ENCODE data around the gene GK.
"Not testable (repeated sequence)": the region's sequence is repeated elsewhere in the genome, so short reads cannot be mapped to it uniquely, and the experiment has no call there.

The GK gene

GRCh38 chrX:30654386-30654785, 1.2 kb downstream of the GK start:
- DNase-seq (ENCODE audit: low spot score): not testable (repeated sequence)

GRCh38 chrX:30654989-30655607, 1.9 kb downstream of the GK start:
- no peak for DNase-seq (ENCODE audit: low spot score)

DNA sequence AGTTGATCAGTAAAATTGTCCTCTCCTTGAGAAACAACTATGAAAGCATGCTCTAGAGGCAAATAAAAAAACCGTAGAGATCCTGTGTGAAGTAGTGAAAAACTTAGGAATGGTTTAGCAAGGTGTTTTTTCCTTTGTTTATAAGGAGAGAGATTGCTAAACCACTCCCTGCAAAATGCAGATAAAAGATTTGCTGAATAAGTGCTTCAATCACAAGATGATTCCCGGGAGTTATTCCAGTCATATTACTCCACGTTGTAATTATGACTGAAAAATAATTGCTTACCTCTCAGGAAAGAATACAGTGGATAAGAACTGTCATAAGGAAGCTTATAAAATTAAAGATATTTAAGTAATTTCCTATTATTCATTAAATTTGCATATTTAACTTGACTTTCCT, 2.8 kb downstream of the GK start:
- no peak for DNase-seq (ENCODE audit: low spot score)

DNA sequence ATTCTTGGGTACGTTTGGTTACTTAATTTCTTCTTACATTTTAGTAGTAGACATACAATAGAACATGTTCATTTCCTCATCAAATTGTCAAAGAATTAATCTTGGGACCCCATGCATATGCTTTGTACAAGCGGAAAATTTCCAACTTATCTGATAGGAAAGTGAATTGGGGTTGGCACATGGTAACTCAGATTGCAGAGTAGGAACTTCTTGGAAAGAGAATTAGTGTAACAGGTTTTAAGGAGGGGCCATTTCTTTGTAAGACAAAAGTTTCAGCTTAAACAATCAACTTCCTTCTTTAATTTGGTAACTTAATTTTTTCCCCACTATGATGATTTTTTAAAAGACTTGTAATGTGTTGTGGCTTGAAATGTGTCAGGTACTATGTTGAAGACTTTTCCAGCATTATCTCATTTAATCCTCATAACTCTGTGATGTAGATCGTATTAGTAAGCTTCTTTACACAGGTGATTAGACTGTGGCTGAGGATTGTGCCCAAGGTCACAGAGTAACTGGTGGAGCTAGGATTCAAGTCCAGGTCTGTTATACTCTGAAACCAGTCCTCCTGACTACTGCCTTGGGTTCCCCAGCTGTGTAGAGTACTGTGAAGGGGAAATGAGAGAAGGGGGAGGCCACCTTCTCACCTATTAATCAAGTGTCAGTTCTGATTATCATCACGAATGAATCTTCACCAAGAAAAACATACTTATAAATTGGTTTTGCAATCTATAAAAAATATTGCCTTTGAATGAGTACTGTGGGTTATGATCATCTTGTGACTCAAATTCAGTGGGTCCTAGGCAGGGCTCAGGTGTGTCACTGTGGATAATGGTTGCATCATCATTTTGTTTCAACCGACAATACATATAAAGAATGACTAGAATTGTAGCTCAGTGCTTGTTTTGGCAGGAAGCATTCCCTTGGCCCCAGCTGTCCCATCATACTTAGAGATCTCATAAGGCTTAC, 4.3 kb downstream of the GK start:
- DNase-seq (ENCODE audit: low spot score): no peak

DNA sequence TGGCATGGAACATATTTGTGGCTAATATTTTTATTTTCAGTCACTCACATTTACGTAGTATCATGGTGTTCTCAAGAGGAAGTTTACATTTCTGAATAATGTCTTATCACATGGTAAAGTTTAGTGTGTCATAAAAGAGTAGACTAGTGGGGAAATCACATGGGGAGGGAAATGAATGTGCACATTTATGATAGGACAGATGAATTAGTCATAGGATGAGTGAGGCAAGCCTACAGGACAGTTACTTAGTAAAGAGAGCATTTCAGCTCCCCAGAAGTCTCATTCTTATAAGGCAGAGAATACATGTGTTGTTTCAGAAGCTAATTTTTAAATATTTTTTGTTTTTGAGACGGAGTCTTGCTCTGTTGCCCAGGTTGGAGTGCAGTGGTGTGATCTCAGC, 6.2 kb downstream of the GK start:
- no peak for DNase-seq (ENCODE audit: low spot score)

GRCh38 chrX:30661228-30661627, 8.0 kb downstream of the GK start:
- DNase-seq (ENCODE audit: low spot score): no peak

GRCh38 chrX:30663322-30663721, 10.1 kb downstream of the GK start:
- DNase-seq (ENCODE audit: low spot score): no peak

DNA sequence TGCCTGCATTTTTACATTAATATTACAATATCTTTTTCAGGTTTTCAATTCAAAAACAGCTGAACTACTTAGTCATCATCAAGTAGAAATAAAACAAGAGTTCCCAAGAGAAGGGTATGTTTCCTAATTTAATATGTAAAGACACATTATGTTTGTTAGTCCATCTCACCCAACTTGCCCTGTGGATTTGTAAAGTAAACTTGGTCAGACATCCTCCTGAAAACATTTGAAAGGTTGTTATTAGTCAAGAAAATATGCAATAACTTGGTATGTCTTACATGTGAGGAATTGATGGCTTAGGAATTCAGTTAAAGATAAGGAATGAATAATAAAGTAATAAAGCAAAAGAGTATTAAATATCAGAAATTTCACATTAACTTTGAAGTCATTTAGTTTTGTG, 12.2 kb downstream of the GK start:
- DNase-seq (ENCODE audit: low spot score): no peak

GRCh38 chrX:30666094-30666493, 12.9 kb downstream of the GK start:
- DNase-seq (ENCODE audit: low spot score): no peak

DNA sequence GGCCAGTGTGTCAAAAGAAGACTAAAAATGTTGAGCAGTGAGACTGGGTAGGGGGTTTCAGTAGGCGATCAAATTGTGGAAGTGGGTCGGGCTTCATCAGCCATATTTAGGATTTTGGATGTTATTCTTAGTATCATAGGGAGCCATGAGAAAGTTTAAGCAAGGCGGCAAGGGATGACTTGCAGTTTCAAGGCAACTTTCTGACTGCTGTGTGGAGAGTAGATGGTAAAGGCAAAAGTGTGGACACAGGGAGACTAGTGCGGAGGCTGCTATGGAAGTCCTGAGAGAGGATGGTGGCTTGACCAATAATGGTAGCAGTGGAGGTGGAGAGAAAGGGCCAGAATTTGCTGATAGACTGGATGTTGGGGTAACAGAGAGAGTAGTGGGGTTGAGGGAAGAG, 15.4 kb downstream of the GK start:
- DNase-seq (ENCODE audit: low spot score): no peak

GRCh38 chrX:30671189-30671588, 18.0 kb downstream of the GK start:
- DNase-seq (ENCODE audit: low spot score): not testable (repeated sequence)

- no peak for DNase-seq (ENCODE audit: low spot score)
Measured at GRCh38 chrX:30673127-30673796, 20.0 kb downstream of the GK start.

GRCh38 chrX:30673884-30674598, 20.8 kb downstream of the GK start:
- DNase-seq (ENCODE audit: low spot score): no peak

DNA sequence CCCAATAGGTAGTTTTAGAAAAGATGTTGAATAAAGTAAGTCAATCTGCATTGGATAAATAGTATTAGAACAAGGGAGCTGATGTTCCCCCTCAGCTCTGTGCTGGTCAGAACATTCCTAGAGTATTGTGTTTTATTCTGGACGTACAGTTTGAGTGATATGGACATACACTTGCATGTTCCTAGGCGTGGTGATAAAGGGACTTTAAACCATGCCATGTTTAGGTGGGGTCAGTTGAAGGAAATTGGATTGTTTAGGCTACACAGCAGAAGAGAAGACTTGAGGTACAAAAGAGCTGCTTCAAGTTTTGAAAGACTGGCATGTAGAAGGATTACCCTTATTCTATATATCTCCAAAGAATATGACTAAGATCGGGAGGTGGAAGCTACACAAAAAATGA, 21.6 kb downstream of the GK start:
- no peak for DNase-seq (ENCODE audit: low spot score)

DNA sequence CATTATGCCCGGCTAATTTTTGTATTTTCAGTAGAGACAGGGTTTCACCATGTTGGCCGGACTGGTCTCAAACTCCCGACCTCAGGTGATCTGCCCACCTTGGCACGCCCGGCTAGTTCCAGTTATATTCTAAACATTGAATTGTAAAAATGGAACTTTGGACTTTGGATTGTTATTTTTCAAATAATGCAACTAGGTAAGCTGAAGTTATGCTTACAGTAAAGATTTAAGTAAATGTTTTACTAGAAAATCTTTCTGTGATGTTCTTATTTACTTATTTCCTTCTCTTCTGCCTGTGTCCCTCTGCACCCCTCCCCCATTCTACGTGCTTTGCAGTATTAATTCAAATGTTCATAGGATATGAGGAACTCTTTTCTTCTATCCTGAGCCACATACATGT, 26.1 kb downstream of the GK start:
- DNase-seq (ENCODE audit: low spot score): no peak

GRCh38 chrX:30680618-30681017, 27.4 kb downstream of the GK start:
- no peak for DNase-seq (ENCODE audit: low spot score)

- DNase-seq (ENCODE audit: low spot score): no peak
Measured at GRCh38 chrX:30688641-30689040, 35.4 kb downstream of the GK start.

DNA sequence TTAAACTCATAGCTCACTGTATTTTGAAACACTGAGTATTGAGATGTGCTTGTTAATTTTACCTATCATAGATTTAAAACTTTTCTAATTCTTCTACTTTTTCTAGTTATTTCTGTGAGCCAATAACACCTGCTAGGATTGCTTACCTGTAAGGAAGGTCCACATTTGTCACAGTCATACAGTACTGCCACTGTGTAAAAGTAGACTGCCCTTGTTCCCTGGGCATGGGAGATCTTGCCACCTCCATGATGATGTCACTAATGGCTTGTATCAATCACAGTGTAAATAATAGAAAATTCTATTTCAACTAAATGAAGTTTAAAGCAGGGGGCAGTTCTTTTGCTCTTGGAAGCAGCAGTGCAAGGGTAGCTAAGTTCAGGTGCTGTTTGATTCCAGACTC, 35.9 kb downstream of the GK start:
- DNase-seq (ENCODE audit: low spot score): no peak

DNA sequence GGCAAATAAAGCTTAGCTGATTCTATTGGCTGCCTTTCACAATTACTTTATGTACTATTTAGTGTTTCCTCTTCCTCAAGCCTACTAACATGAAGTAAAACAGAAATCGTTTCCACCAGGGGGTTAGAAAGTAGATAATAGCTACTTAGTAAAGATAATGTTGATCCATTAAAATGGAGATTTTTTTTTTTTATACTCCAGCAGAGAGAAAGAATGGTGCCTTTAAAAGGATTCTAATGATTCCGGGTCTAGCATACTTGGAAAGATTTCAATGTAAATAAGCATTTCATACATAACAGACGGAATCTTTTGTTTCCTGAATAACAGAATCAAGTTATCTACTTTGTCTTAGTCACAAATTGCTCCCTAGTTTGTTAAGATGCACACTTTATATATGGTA, 37.1 kb downstream of the GK start:
- DNase-seq (ENCODE audit: low spot score): no peak

DNA sequence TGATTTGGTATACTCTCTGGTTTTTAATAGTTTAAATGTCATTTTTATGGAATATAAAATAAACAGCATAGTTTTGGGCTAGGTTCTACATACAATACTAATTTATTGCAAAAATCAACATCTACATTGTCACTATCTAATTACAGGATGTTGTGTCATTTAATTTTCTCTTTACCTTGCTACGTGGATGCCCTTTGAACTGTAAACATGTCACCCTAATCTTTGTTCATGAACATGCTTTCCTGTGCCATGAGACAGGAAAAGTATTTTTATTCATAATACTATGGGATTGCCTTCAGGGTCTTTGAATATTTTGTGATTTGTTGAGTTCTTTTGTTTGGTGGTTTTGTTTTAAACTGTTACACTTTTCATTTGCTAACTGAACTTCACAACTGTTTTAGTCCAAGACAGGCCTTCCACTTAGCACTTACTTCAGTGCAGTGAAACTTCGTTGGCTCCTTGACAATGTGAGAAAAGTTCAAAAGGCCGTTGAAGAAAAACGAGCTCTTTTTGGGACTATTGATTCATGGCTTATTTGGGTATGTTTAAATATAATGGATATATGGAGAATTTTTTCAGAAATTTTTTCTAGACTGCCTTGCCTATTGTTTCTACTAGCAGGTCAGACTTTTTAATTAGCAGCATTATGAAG, 40.9 kb downstream of the GK start:
- no peak for DNase-seq (ENCODE audit: low spot score)

- no peak for DNase-seq (ENCODE audit: low spot score)
Measured at GRCh38 chrX:30702736-30703135, 49.5 kb downstream of the GK start.

- no peak for DNase-seq (ENCODE audit: low spot score)
Measured at GRCh38 chrX:30706216-30706775, 53.1 kb downstream of the GK start.
